Measurements from ENCODE around the gene CDK16. TPM values are rescaled to one million over a fixed set of nuclear protein-coding genes. Genes with fewer than 3 reads are reported as not detected.
A peak's percentile ranks its signal among the peaks of the same experiment; 100 is the strongest.

The CDK16 gene
- total and polyA plus RNA-seq, 2 of the 4 experiments (the other 2 are of a cell fraction), result 85.3 to 106 TPM

- Histone ChIP-seq H2AK5ac (ENCODE audit: low read depth, low read length) (no peak overlapping the region; the same call in 1 of the 2 replicates), H3K4ac (ENCODE audit: low read depth, low read length) (peak overlapping the region; percentile 57), H3K27ac (ENCODE audit: insufficient read depth, low read length) (peak overlapping the region; percentile 58), H3K14ac (replicated peaks; ENCODE audit: low read depth, low read length) (peak overlapping the region; percentile 8; the same call in 1 of the 2 replicates), H3K4me2 (ENCODE audit: low read depth, low read length) (peak overlapping the region; percentile 69), H3K9ac (ENCODE audit: low read depth, low read length) (peak overlapping the region; percentile 50), H4K91ac (ENCODE audit: insufficient read depth, low read depth, low read length) (peak overlapping the region; percentile 20; the same call in 1 of the 2 replicates), H2AFZ (replicated peaks; ENCODE audit: low read length, poor library complexity) (peak overlapping the region; percentile 93), H2BK120ac (ENCODE audit: low read depth, low read length) (no peak overlapping the region), H4K20me1 (ENCODE audit: insufficient read depth, low read length) (peaks cover 86% of the 10 kb centered on the region), H3K27me3 (ENCODE audit: control insufficient read depth, insufficient read depth, low read length) (no peaks in the 10 kb centered on the region), H3K9me1 (ENCODE audit: insufficient read depth, low read length) (peaks cover 26% of the 10 kb centered on the region), H3K23ac (ENCODE audit: low read depth, low read length) (peak overlapping the region; percentile 71; the same call in 1 of the 2 replicates), H3K18ac (ENCODE audit: low read depth, low read length) (0 out of 2 replicates have a peak overlapping the region, but pooled peaks have one; percentile 1), H3K56ac (ENCODE audit: extremely low read depth, insufficient read depth, low read length) (peak overlapping the region; percentile 16; the same call in 1 of the 2 replicates), H4K8ac (ENCODE audit: low read depth in 2 of 2, low read length in 2 of 2) (peak overlapping the region; percentile 4 to 38; a peak in 1 of 4 replicates), H3K4me1 (ENCODE audit: control insufficient read depth, insufficient read depth, low read length) (peaks cover 10% of the 10 kb centered on the region; the same call in 1 of the 2 replicates), H4K5ac (ENCODE audit: low read depth, low read length) (peak overlapping the region; percentile 24; the same call in 1 of the 2 replicates), H2BK15ac (ENCODE audit: low read depth, low read length) (no peak overlapping the region), H3K9me3 (ENCODE audit: control insufficient read depth, insufficient read depth, low read length) (no peaks in the 10 kb centered on the region), H2BK5ac (ENCODE audit: low read depth, low read length, poor library complexity, severe bottlenecking) (peak overlapping the region; percentile 64), H2AK9ac (replicated peaks; ENCODE audit: low read depth, low read length, poor library complexity) (peak overlapping the region; percentile 84), H2BK20ac (ENCODE audit: low read depth, low read length) (no peak overlapping the region), H3K79me1 (ENCODE audit: low read depth in 1 of 2, low read length in 2 of 2) (peaks cover 0 to 36% of the 10 kb centered on the region in 2 experiments; a peak in 2 of 4 replicates), H3K36me3 (ENCODE audit: control insufficient read depth, insufficient read depth, low read length) (peaks cover 38% of the 10 kb centered on the region), H3K4me3 (ENCODE audit: insufficient read depth, low read depth, low read length) (peak overlapping the region; percentile 23)
- intact Hi-C loops (cut with micrococcal nuclease) (loop anchor here (1.0 kb wide), 1 partner anchor 167 kb away; no protein-coding TSS in a partner anchor), dilution Hi-C loops (cut with HindIII; ENCODE audit: low sequenced_read_pairs, unreplicated experiment) (no loop called here), in situ Hi-C loops (cut with MboI; ENCODE audit: low sequenced_read_pairs) (loop anchor here (25.0 kb wide), 1 partner anchor 420 kb away; the partner anchor contains the start of gene CFP)
- no TSS peak for BruUV-seq (replicated peaks)
- ATAC-seq (ENCODE audit: low read depth) (peak; percentile 3), DNase-seq (peak; percentile 62)
- ChIA-PET POLR2A (ENCODE audit: unreplicated experiment) (interaction anchor here (1.1 kb wide), 1 partner anchor 16 kb away, joined by 4 read pairs; no protein-coding TSS in a partner anchor), CTCF (no interaction called here)
- WGBS, 2 experiments (ENCODE audit: extremely low coverage in 2 of 2, insufficient read length in 1 of 2), result 18% methylated on average over 3 of the region's 22 CpGs; no CpG with 5 or more reads in 1 of the 2 experiments
- TF ChIP-seq MXI1 (IDR thresholded peaks at IDR 0.05; ENCODE audit: borderline replicate concordance, low read depth, low read length) (no peak), RFX5 (IDR thresholded peaks at IDR 0.05; ENCODE audit: low read depth, low read length) (no peak), MAFK (IDR thresholded peaks at IDR 0.05; ENCODE audit: low read depth, low read length) (no peak), SMC3 (IDR thresholded peaks at IDR 0.05; ENCODE audit: low read depth, low read length) (no peak), MAZ (IDR thresholded peaks at IDR 0.05; ENCODE audit: borderline replicate concordance, low read depth, low read length) (no peak), USF2 (IDR thresholded peaks at IDR 0.05; ENCODE audit: low read depth, low read length) (no peak), RCOR1 (IDR thresholded peaks at IDR 0.05; ENCODE audit: insufficient replicate concordance, low read length) (no peak), CEBPB (IDR thresholded peaks at IDR 0.05; ENCODE audit: low read depth, low read length) (no peak), CHD1 (IDR thresholded peaks at IDR 0.05; ENCODE audit: low read depth, low read length) (no peak), NFE2L2 (IDR thresholded peaks at IDR 0.05; ENCODE audit: low read depth, low read length) (no peak), FOS (IDR thresholded peaks at IDR 0.05; ENCODE audit: low read depth, low read length) (no peak), RAD21 (IDR thresholded peaks at IDR 0.05; ENCODE audit: low read length) (no peak), BHLHE40 (IDR thresholded peaks at IDR 0.05; ENCODE audit: low read depth, low read length) (no peak)
- TF ChIP-seq, protein P1, sequence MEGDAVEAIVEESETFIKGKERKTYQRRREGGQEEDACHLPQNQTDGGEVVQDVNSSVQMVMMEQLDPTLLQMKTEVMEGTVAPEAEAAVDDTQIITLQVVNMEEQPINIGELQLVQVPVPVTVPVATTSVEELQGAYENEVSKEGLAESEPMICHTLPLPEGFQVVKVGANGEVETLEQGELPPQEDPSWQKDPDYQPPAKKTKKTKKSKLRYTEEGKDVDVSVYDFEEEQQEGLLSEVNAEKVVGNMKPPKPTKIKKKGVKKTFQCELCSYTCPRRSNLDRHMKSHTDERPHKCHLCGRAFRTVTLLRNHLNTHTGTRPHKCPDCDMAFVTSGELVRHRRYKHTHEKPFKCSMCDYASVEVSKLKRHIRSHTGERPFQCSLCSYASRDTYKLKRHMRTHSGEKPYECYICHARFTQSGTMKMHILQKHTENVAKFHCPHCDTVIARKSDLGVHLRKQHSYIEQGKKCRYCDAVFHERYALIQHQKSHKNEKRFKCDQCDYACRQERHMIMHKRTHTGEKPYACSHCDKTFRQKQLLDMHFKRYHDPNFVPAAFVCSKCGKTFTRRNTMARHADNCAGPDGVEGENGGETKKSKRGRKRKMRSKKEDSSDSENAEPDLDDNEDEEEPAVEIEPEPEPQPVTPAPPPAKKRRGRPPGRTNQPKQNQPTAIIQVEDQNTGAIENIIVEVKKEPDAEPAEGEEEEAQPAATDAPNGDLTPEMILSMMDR (conservative IDR thresholded peaks at IDR 0.05; ENCODE audit: low read depth, low read length), result no peak
Observed at GRCh38 chrX:47217121-47217851, 1.2 kb upstream of the CDK16 start.
